SH-SY5Y (cell line): Measurements from ENCODE around the gene TTC27.
A peak's percentile ranks its signal among the peaks of the same experiment; 100 is the strongest.

Source experiments
- GATA2 ChIP-seq: IDR thresholded peaks from 2 replicates; pipeline ENCODE4 v1.6.1; 2011; ENCODE audit warnings: mild to moderate bottlenecking, low read depth, low read length
- GATA3 ChIP-seq: IDR thresholded peaks from 2 replicates; pipeline ENCODE4 v1.6.1; 2011; ENCODE audit warnings: low read depth, mild to moderate bottlenecking, low read length, moderate library complexity

The TTC27 gene

DNA sequence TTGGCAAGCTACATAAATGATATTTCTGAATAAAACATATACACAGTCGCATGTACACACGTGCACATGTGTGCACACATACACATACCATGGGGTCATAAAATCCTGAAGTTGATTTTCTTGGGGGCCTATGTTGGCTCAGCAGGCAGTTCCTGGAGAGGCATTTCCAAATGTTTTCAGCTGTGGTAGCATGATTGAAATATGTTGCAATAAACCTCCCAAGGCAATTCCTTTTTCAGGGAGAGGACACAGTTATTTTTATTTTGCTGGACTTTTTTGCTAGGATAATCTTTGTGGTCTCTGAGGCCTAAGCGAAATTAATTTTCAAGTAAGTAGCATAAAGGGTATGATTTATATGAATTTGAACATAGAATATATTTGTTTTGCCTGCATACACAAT is 192.2 kb downstream of the TTC27 start:
- no peak for TF ChIP-seq GATA3
- TF ChIP-seq GATA2: no peak

DNA sequence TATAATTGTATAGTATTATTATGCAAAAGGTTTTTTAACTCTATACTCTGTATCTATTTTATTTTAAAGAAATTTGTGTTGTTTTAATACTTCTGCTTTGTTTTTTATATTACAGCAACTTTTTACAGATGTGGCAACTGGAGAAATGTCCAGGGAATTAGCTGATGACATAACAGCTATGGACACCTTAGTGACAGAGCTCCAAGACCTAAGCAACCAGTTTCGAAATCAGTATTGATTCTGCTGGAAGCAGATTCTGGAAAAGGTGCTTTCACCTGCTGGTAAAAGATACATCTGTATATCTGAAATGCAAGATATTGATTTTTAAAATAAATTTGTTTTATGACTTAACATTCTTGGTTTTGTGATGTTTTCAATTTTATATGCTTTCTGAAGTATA is 192.9 kb downstream of the TTC27 start:
- no peak for TF ChIP-seq GATA3

DNA sequence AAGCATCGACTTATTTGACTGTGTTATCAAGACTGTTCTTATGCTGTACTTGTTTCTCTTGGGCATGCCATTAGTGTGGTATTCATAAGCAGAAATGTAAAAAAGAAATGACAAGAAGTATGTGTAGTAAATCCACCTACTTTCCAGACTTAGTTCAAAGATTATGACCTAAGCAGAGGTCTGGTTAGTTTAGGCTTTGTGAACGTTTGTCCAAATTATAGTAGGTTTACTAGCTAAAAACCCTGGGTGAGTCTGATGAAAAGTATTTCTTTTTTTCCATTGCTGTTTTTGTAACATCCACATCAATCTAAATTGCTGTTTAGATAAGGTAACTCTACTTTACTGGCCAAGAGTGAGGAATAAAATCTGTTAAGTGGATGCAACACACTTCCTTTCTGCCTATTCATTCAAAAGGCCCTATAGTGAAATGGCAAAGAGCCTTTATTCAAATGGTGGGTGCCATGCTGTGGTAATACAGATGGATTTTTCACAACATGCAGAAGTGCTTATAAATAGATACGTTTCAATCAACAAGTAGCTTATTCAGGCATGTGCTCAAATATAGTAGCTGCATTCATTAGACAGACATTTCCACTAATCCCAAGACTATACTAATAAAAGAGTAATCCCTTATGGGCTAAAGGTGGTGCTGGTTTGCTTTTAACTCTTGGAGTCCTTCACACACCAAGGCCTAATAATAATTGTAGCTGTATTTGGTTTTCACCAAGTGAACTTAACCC is 196.4 kb downstream of the TTC27 start:
- no peak for TF ChIP-seq GATA3

DNA sequence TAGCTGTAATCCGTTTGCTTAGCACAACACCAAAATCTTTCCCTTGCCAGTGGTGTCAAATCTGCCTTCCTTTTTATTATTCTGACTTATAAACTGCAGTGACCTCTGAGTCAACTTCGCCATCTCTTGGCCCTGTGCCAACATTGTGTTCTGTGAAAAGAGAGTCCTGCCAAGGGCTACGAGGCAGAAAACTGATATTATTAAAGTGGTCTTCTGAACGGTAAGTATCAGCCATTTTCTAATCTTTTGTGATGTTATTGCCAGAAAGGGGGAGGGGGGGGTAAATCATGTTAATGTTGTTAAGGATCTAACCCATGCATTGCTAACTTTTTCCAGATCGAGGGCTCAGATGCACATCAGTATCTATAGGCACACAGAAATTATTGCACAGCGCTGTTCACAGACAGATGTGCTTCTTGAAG is 197.5 kb downstream of the TTC27 start:
- 0 out of 2 replicates have a peak, but pooled peaks have one; percentile 51 for TF ChIP-seq GATA3
- TF ChIP-seq GATA2: peak; percentile 77; the same call in 1 of the 2 replicates

DNA sequence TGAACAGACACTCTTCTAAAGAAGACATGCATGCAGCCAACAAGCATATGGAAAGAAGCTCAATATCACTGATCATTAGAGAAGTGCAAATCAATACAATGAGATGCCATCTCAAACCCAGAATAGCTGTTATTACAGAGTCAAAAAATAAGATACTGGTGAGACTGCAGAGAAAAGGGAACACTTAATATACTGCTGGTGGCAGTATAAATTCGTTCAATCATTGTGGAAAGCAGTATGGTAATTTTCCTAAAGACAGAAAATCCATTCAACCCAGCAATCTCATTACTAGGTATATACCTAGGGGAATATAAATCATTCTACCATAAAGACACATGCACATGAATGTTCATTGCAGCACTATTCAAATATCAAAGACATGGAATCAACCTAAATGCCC is 202.3 kb downstream of the TTC27 start:
- no peak for TF ChIP-seq GATA3
- TF ChIP-seq GATA2: no peak

DNA sequence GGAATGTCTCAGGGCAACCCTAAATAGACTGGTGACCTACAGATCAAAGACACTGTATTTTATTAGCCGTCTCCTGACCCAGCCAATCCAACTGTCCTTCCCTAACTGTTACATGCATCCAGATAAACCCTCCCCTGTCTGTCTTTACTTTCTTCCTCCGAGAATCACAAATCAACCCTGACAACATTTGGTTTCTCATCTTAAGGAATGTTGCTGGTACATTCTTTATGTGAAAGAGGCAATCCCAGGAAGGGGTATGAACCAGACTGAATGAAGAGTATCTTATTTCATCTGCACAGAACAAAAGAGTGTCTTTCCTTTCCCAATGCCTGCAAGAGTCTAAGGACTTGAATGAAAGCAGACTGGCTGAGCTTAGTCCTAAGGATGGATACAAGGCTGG is 205.0 kb downstream of the TTC27 start:
- TF ChIP-seq GATA2 (no peak), GATA3 (no peak)

DNA sequence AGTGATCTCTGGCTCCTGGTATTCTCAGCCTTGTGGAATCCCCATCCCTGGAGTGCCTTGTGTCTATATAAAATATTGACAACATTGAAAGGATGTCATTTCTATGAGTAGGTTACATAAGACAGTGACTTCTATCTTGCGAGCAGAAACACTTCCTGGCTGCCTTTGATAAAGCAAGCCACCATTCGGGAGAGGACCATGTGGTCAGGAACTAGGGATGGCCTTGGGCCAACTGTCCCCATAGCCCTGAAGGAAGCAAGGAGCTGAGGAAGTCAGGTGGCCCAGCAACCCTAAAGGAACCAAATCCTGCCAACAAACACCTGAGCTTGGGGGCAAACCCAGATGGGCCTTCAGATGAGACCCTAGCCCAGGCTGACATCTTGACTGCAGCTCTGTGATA is 205.9 kb downstream of the TTC27 start:
- TF ChIP-seq GATA2 (no peak), GATA3 (no peak)

DNA sequence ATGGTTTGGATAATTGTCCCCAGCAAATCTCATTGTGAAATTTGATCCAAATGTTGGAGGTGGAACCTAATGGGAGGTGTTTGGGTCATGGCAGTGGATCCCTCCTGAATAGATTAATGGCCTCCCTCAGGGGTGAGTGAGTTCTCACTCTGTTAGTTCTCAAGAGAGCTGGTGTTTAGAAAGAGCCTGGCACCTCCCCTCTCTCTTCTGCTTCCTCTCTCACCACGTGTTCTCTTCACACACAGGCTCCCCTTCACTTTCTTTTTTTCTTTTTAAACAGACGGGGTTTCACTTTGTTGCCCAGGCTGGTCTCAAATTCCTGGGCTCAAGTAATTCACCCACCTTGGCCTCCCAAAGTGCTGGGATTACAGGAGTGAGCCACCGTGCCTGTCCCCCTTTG is 207.3 kb downstream of the TTC27 start:
- TF ChIP-seq GATA3: no peak
- TF ChIP-seq GATA2: no peak

DNA sequence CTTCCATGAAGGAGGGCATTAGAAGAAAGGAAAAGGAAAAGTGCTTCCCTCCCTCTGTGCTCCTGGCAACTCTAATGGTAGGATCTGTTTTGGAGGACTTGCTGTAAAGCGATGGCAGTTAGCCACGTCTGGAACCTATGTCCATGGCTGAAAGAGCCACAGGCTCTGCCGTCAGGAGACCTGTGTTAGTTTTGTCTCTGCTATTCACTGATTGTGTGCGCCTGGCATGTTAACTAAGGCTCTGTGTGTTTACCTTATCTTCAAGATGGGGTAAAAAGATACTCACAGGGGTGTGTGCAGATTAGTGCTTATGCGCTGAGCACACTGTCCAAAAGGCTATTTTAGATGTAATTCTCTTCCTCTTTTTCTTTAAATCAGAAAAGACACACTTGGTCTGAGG is 209.1 kb downstream of the TTC27 start:
- TF ChIP-seq GATA3 (peak; percentile 63; the same call in 1 of the 2 replicates), GATA2 (peak; percentile 91)

DNA sequence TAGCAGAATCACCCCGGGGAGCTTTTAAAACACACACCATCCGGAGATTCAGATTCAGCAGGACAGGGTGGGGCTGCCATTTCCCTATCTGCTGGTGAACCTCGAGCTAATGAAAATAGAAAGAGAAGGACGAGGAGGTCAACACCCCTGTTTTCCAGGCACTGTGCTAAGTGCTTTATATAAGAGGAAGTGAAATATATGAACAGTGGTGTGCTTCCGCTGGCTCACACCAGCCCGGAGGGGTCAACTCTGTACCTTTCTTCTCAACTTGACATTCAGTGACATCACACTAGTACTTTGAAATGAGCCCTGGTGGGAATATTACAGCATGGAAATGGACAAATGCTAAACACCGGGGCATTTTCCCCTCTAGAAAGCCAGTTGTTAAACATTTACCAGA is 210.6 kb downstream of the TTC27 start:
- TF ChIP-seq GATA2: no peak
- no peak for TF ChIP-seq GATA3

DNA sequence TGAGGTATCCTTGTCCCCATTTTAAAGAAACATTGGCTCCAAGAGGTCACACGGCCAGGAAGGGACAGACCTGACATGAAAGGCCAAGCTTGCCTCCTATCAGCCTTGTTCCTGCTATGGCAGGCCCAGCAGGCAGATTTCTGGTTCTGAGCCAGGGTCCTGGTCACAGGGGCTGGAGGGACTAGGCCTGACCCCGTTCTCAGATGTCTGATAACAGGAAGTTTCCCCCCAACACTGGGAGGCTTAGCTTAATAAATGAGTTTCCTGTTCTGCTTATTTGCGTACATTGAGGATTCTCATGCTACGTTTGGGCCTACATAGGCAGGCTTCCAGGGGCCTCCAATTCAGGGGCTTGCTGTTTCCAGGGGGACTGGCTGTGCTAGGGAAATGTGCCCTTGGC is 211.1 kb downstream of the TTC27 start:
- no peak for TF ChIP-seq GATA2
- no peak for TF ChIP-seq GATA3

DNA sequence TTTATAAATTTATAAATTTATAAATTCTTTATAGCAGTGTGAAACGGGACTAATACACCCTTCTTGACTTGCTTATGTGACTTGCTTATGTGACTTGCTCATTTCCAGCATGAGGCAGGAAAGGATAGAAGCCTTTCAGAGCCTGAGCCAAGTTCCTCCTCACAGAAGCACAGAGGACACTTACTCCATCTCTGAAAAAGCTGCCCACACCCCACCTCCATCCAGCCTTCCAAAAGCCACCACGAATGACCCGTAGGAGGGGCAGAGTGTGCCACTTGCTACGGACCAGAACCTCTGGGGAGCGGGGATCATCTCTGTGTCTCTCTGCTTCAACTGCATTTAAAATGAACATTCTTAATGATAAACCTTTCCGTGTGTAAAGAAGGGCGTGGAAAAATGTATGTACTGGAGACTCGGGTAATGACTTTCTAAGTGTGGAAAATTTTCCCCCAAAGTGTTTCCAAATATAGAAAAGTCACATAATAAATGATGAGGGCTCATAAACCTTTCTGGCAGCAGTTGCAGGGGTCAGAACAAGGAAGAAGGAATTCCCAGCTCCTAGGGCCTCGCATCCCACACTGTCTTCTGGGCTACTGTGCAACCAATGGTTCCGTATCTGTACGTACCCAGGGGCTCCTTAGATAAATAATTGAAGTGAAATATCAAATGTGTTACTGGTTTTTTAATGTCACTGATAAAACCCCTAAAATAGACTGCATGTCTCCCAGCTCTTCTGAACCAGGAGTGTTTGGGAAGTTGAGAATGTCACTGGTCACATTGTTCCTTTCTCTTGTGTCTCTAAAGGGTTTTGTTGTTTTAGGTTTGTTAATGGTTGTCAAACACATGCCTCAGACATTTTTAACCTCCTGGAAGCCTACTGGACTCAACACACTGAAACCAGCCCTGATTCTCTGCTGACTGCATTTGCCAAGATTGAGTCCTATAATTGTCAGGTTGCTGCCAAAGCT is 214.4 kb downstream of the TTC27 start:
- TF ChIP-seq GATA2: no peak

DNA sequence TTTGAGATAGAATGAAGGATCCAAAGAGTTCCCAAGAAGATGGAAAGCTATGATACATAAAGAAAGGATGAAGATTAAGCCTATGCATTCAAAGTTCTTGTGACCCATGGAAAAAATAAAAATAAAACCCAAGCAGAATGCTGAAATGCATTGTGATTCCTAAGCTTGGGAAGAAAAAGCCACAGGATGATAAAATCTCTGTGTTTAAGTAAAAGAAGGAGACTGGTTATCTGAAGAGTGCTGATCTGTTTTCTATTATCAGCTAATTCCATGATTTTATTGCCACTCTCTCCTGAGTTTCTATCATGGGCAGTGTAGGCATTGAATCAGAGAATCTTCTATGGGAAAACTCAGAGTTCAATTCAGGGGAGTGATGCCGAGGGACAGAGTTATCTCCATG is 215.8 kb downstream of the TTC27 start:
- TF ChIP-seq GATA3 (no peak), GATA2 (no peak)

DNA sequence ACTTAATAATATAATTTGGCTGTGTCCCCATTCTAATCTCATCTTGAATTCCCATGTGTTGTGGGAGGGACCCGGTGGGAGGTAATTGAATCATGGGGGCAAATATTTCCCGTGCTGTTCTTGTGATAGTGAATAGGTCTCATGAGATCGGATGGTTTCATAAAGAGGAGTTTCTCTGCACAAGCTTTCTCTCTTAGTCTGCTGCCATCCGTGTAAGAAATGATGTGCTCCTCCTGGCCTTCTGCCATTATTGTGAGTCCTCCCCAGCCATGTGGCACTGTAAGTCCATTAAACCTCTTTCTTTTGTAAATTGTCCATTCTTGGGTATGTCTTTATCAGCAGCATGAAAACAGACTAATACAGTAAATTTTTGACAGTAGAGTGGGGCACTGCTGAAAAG is 216.4 kb downstream of the TTC27 start:
- no peak for TF ChIP-seq GATA2
- TF ChIP-seq GATA3: no peak

DNA sequence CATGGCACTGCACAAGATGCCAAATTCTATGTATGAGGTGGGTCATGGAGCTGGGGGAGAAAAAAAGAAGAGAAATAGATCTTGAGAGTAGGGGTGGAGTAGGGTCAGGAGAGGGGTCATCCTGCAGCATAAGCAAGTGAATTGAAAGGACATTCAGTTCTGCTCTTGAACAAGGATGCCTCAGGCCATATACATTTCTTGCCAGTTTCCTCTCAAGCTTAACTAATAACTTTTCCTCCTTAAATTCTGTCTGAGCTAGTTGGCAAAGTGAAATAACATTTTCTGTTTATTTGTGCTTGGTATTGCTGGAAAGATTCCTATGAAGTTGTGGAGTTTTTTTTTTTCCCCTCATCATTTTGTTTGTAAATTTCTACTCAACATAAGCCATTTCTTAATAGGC is 219.9 kb downstream of the TTC27 start:
- TF ChIP-seq GATA2: no peak
